ENCODE results near the gene BRMS1. TPM values are rescaled to one million over a fixed set of nuclear protein-coding genes. Genes with fewer than 3 reads are reported as not detected.
A peak's percentile ranks its signal among the peaks of the same experiment; 100 is the strongest.
"Not testable (repeated sequence)": the region's sequence is repeated elsewhere in the genome, so short reads cannot be mapped to it uniquely, and the experiment has no call there.

BRMS1 gene
- total and polyA plus RNA-seq, 2 donors: 43.1 to 63.0 TPM

- not testable (repeated sequence) for H3K27ac ChIP-seq (ENCODE audit: low read depth in 1 of 2, low read length in 1 of 2); DNase-seq (ENCODE audit: low read depth in 6 of 9, low spot score in 9 of 9); H3K27me3 ChIP-seq (ENCODE audit: control insufficient read depth in 2 of 2, insufficient read depth in 1 of 2, low read length in 1 of 2); H3K9me3 ChIP-seq (ENCODE audit: control insufficient read depth in 2 of 2, insufficient read depth in 1 of 2, low read length in 1 of 2); H3K36me3 ChIP-seq (ENCODE audit: control insufficient read depth in 2 of 2, insufficient read depth in 2 of 2, low read length in 1 of 2); H3K4me3 ChIP-seq (ENCODE audit: low read length in 2 of 2)
- 92% methylated on average over 9 of the region's 9 CpGs for WGBS
- peaks cover 10 to 21% of the 10 kb centered on the region in 2 donors for H3K4me1 ChIP-seq (ENCODE audit: control insufficient read depth in 2 of 2, insufficient read depth in 2 of 2, low read length in 2 of 2)
These were observed 28.9 kb upstream of the BRMS1 start for GRCh38 chr11:66373690-66374287.

GRCh38 chr11:66373265-66373664, 28.4 kb upstream of the BRMS1 start:
- peaks cover 0 to 6% of the 10 kb centered on the region in 2 donors for H3K27me3 ChIP-seq (ENCODE audit: control insufficient read depth in 2 of 2, insufficient read depth in 1 of 2, low read length in 1 of 2)
- H3K36me3 ChIP-seq (ENCODE audit: control insufficient read depth in 2 of 2, insufficient read depth in 2 of 2, low read length in 1 of 2): peaks cover 2 to 3% of the 10 kb centered on the region in 2 donors
- 92% methylated on average over 5 of the region's 5 CpGs for WGBS

GRCh38 chr11:66371627-66372415, 26.9 kb upstream of the BRMS1 start, which contains the start of gene SLC29A2:
Gene SLC29A2 (minus strand): TSS chr11:66371760. CDS start chr11:66371591, 169 bp downstream.
- peak in 8 of 9 donors; percentile 55 to 91 (median 78) for DNase-seq (ENCODE audit: low read depth in 6 of 9, low spot score in 9 of 9)

More at GRCh38 chr11:66373265-66373664, 28.4 kb upstream of the BRMS1 start:
- Histone ChIP-seq H3K9me3 (ENCODE audit: control insufficient read depth in 2 of 2, insufficient read depth in 1 of 2, low read length in 1 of 2) (peaks cover 1 to 5% of the 10 kb centered on the region in 2 donors), H3K27ac (ENCODE audit: low read depth in 1 of 2, low read length in 1 of 2) (no peak overlapping the region), H3K4me1 (ENCODE audit: control insufficient read depth in 2 of 2, insufficient read depth in 2 of 2, low read length in 2 of 2) (peaks cover 10 to 21% of the 10 kb centered on the region in 2 donors), H3K4me3 (ENCODE audit: low read length in 2 of 2) (no peak overlapping the region)
- DNase-seq (ENCODE audit: low read depth in 6 of 9, low spot score in 9 of 9): no peak

GRCh38 chr11:66369073-66369894, 24.4 kb upstream of the BRMS1 start:
- H3K9me3 ChIP-seq (ENCODE audit: control insufficient read depth in 2 of 2, insufficient read depth in 1 of 2, low read length in 1 of 2): peaks cover 1 to 5% of the 10 kb centered on the region in 2 donors
- H3K27ac ChIP-seq (ENCODE audit: low read depth in 1 of 2, low read length in 1 of 2): no peak overlapping the region
- WGBS: 98% methylated on average over 25 of the region's 25 CpGs
- peaks cover 10 to 21% of the 10 kb centered on the region in 2 donors for H3K4me1 ChIP-seq (ENCODE audit: control insufficient read depth in 2 of 2, insufficient read depth in 2 of 2, low read length in 2 of 2)
- no peak overlapping the region for H3K4me3 ChIP-seq (ENCODE audit: low read length in 2 of 2)
- DNase-seq (ENCODE audit: low read depth in 6 of 9, low spot score in 9 of 9): no peak
- H3K27me3 ChIP-seq (ENCODE audit: control insufficient read depth in 2 of 2, insufficient read depth in 1 of 2, low read length in 1 of 2): peaks cover 0 to 6% of the 10 kb centered on the region in 2 donors
- peaks cover 2 to 7% of the 10 kb centered on the region in 2 donors for H3K36me3 ChIP-seq (ENCODE audit: control insufficient read depth in 2 of 2, insufficient read depth in 2 of 2, low read length in 1 of 2)

More at GRCh38 chr11:66371627-66372415, 26.9 kb upstream of the BRMS1 start, which contains the start of gene SLC29A2:
- Histone ChIP-seq H3K4me3 (ENCODE audit: low read length in 2 of 2) (peak within 1 kb of the TSS; percentile 70 to 78), H3K27ac (ENCODE audit: low read depth in 1 of 2, low read length in 1 of 2) (peak within 1 kb of the TSS; percentile 92), H3K27me3 (ENCODE audit: control insufficient read depth in 2 of 2, insufficient read depth in 1 of 2, low read length in 1 of 2) (peaks cover 0 to 6% of the 10 kb centered on the region in 2 donors), H3K36me3 (ENCODE audit: control insufficient read depth in 2 of 2, insufficient read depth in 2 of 2, low read length in 1 of 2) (peaks cover 2 to 7% of the 10 kb centered on the region in 2 donors), H3K4me1 (ENCODE audit: control insufficient read depth in 2 of 2, insufficient read depth in 2 of 2, low read length in 2 of 2) (peaks cover 10 to 21% of the 10 kb centered on the region in 2 donors), H3K9me3 (ENCODE audit: control insufficient read depth in 2 of 2, insufficient read depth in 1 of 2, low read length in 1 of 2) (peaks cover 1 to 5% of the 10 kb centered on the region in 2 donors)
- WGBS: under 1% methylated on average over 72 of the region's 72 CpGs

GRCh38 chr11:66368484-66368883, 23.6 kb upstream of the BRMS1 start:
- 97% methylated on average over 6 of the region's 6 CpGs for WGBS
- H3K27ac ChIP-seq (ENCODE audit: low read depth in 1 of 2, low read length in 1 of 2): no peak overlapping the region
- H3K4me1 ChIP-seq (ENCODE audit: control insufficient read depth in 2 of 2, insufficient read depth in 2 of 2, low read length in 2 of 2): peaks cover 10 to 21% of the 10 kb centered on the region in 2 donors
- no peak for DNase-seq (ENCODE audit: low read depth in 6 of 9, low spot score in 9 of 9)
- peaks cover 1 to 8% of the 10 kb centered on the region in 2 donors for H3K9me3 ChIP-seq (ENCODE audit: control insufficient read depth in 2 of 2, insufficient read depth in 1 of 2, low read length in 1 of 2)
- peaks cover 2 to 7% of the 10 kb centered on the region in 2 donors for H3K36me3 ChIP-seq (ENCODE audit: control insufficient read depth in 2 of 2, insufficient read depth in 2 of 2, low read length in 1 of 2)
- no peak overlapping the region for H3K4me3 ChIP-seq (ENCODE audit: low read length in 2 of 2)
- peaks cover 0 to 6% of the 10 kb centered on the region in 2 donors for H3K27me3 ChIP-seq (ENCODE audit: control insufficient read depth in 2 of 2, insufficient read depth in 1 of 2, low read length in 1 of 2)

- H3K4me1 ChIP-seq (ENCODE audit: control insufficient read depth in 2 of 2, insufficient read depth in 2 of 2, low read length in 2 of 2): peaks cover 10 to 14% of the 10 kb centered on the region in 2 donors
- no peak overlapping the region for H3K4me3 ChIP-seq (ENCODE audit: low read length in 2 of 2)
- H3K36me3 ChIP-seq (ENCODE audit: control insufficient read depth in 2 of 2, insufficient read depth in 2 of 2, low read length in 1 of 2): peaks cover 2 to 7% of the 10 kb centered on the region in 2 donors
- WGBS: 97% methylated on average over 15 of the region's 15 CpGs
- peaks cover 0 to 6% of the 10 kb centered on the region in 2 donors for H3K27me3 ChIP-seq (ENCODE audit: control insufficient read depth in 2 of 2, insufficient read depth in 1 of 2, low read length in 1 of 2)
- H3K9me3 ChIP-seq (ENCODE audit: control insufficient read depth in 2 of 2, insufficient read depth in 1 of 2, low read length in 1 of 2): peaks cover 1 to 8% of the 10 kb centered on the region in 2 donors
- no peak for DNase-seq (ENCODE audit: low read depth in 6 of 9, low spot score in 9 of 9)
- H3K27ac ChIP-seq (ENCODE audit: low read depth in 1 of 2, low read length in 1 of 2): no peak overlapping the region
These were observed 22.8 kb upstream of the BRMS1 start for GRCh38 chr11:66367561-66368312.

- Histone ChIP-seq H3K27ac (ENCODE audit: low read depth in 1 of 2, low read length in 1 of 2) (no peak overlapping the region), H3K9me3 (ENCODE audit: control insufficient read depth in 2 of 2, insufficient read depth in 1 of 2, low read length in 1 of 2) (peaks cover 1 to 8% of the 10 kb centered on the region in 2 donors), H3K4me1 (ENCODE audit: control insufficient read depth in 2 of 2, insufficient read depth in 2 of 2, low read length in 2 of 2) (peaks cover 6 to 7% of the 10 kb centered on the region in 2 donors), H3K36me3 (ENCODE audit: control insufficient read depth in 2 of 2, insufficient read depth in 2 of 2, low read length in 1 of 2) (peaks cover 2 to 14% of the 10 kb centered on the region in 2 donors), H3K4me3 (ENCODE audit: low read length in 2 of 2) (no peak overlapping the region), H3K27me3 (ENCODE audit: control insufficient read depth in 2 of 2, insufficient read depth in 1 of 2, low read length in 1 of 2) (peaks cover 0 to 6% of the 10 kb centered on the region in 2 donors)
- 98% methylated on average over 8 of the region's 8 CpGs for WGBS
- DNase-seq (ENCODE audit: low read depth in 6 of 9, low spot score in 9 of 9): no peak
These were observed 22.1 kb upstream of the BRMS1 start for GRCh38 chr11:66366844-66367477.
